Adrenal gland (tissue), 12 donors: ENCODE measurements around the gene FOXE3. TPM values are rescaled to one million over a fixed set of nuclear protein-coding genes. Genes with fewer than 3 reads are reported as not detected.

ENCODE experiments used
- DNase-seq, 7 donors: peaks; one replicate each; pipeline ENCODE4 v3.0.0-alpha.2; 2019 to 2020
- H3K27ac ChIP-seq, 5 donors: fragments of 200-600 bp; sonication (generic) in 4 of 5; 1 replicate in 3 of 5; 2 replicates in 2 of 5; pipeline versions ENCODE4 v1.5.1 to v1.8.0; 2016 to 2020; ENCODE audit warnings: mild to moderate bottlenecking in 1 of 5
- H3K27me3 ChIP-seq: fragments of 200-600 bp; 2 replicates; pipeline ENCODE4 v1.8.0; 2021
- H3K36me3 ChIP-seq, 2 donors: fragments of 200-600 bp; replicated peaks in 1 of 2; 1 replicate in 1 of 2; 2 replicates in 1 of 2; pipeline versions ENCODE4 v1.5.1 to v1.8.0; 2018 to 2022
- H3K4me1 ChIP-seq, 2 donors: fragments of 200-600 bp; replicated peaks in 1 of 2; 1 replicate in 1 of 2; 2 replicates in 1 of 2; pipeline versions ENCODE4 v1.5.1 to v1.8.0; 2018 to 2021
- H3K4me3 ChIP-seq, 4 donors: fragments of 200-600 bp; sonication (generic) in 3 of 4; one replicate each; pipeline ENCODE4 v1.5.1; 2016 to 2018
- H3K9me3 ChIP-seq, 3 donors: fragments of 200-600 bp; sonication (generic) in 1 of 3; replicated peaks in 1 of 3; 1 replicate in 2 of 3; 2 replicates in 1 of 3; pipeline versions ENCODE4 v1.5.1 to v1.8.0; 2016 to 2021
- POLR2A ChIP-seq, 2 donors: fragments of 450-650 bp; IDR thresholded peaks; one replicate each; pipeline ENCODE4 v1.6.1; 2017; ENCODE audit warnings: antibody characterized with exemption in 2 of 2, mild to moderate bottlenecking in 2 of 2, moderate library complexity in 1 of 2
- WGBS, 4 donors: extraction: QIAGEN DNeasy Blood & Tissue Kit in 2 of 4; methylation state at CpG; one replicate each; pipeline versions ENCODE4 v1.1.5 to v1.1.7; 2013 to 2017; 5-methylcytosine and 5-hydroxymethylcytosine counted together
- intact Hi-C, 2 donors: fragments of 100-400 bp; cut with DNase I; formaldehyde crosslinking; loops; one replicate each; pipeline versions ENCODE4 v1.14.1 to v1.15.0; 2022 to 2023
- polyA plus RNA-seq, 3 donors: library from polyadenylated mRNA; stranded (reverse); fragments of 200-250 nt in 2 of 3; fragments of 350-450 nt in 1 of 3; fragmentation: Illumina TruSeq in 1 of 3; extraction: RNeasy Lipid Tissue Mini Kit (QIAGEN cat#74804) in 1 of 3; gene quantifications; one replicate each; pipeline ENCODE4 v1.2.3, GENCODE V29; 2013 to 2014
- total RNA-seq, 9 donors: library from RNA; depleted of rRNA in 4 of 9; stranded (reverse); fragments of >200 nt in 4 of 9; fragments of 120-200 nt in 1 of 9; fragmentation: NEBNext Ultra II Directional in 1 of 9; extraction: Animal tissue kit (Norgen Biotek cat#: 25700) in 1 of 9; gene quantifications; one replicate each; pipeline versions ENCODE4 v1.1.0 to v1.2.4, GENCODE V29; 2013 to 2023
- TF ChIP-seq, protein P1 (sequence below), 6 experiments: fragments of 450-650 bp in 4 of 6; fragments of 200-600 bp in 2 of 6; sonication (generic) in 1 of 6; IDR thresholded peaks; 1 replicate in 5 of 6; 2 replicates in 1 of 6; pipeline versions ENCODE4 v1.5.1 to v1.8.0; 2016 to 2021; ENCODE audit warnings: antibody characterized with exemption in 6 of 6, mild to moderate bottlenecking in 2 of 6, moderate library complexity in 1 of 6
- donor health status: healthy with polysubstance abuse.
- donor health status: Bipolar disorder and iron deficiency.
- donor health status: DM: yes; HTN: yes; CAD: no.
- donor health status: DM: no; HTN: no; CAD: no.
- donor health status: DM: no; HTN: no; CAD: no.
- donor health status: DM: yes; HTN: yes; CAD: no.

The FOXE3 gene
- total and polyA plus RNA-seq, 12 donors = 0.07 TPM; not detected in 11

DNA sequence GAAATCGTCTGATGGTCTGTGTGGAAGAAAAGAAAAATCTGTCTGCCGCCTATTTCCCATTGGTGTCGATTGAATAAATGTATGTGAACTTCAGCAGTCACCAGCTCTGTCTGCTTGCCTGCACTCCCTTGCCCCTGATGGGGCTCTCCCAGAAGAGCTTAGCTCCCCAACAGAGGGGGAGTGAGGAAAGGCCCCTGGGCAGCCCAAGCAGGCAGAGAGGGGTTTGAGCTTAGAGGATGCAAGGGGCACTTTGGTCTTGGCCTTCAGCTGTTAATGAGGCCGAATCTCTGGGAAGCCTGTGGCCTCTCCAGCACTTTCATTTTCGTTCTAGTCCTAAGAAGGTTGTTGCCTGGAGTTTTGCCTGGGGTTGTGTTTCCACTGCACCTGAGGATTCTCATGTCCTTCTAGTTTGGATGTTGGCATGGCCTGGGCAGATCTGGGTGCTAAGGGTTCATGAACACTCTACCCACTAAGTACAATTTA, 24.6 kb downstream of the FOXE3 start:
- H3K4me3 ChIP-seq = peak overlapping the region in 1 of 4 donors; percentile 13
- H3K27me3 ChIP-seq = peaks cover 61% of the 10 kb centered on the region
- no peaks in the 10 kb centered on the region for H3K36me3 ChIP-seq
- 50 to 61% (median 55%) methylated on average over 5 of the region's 5 CpGs for WGBS, 4 donors
- intact Hi-C loops = no loop called here
- no peaks in the 10 kb centered on the region for H3K9me3 ChIP-seq
- H3K4me1 ChIP-seq = no peaks in the 10 kb centered on the region
- no peak for DNase-seq
- TF ChIP-seq, protein P1, sequence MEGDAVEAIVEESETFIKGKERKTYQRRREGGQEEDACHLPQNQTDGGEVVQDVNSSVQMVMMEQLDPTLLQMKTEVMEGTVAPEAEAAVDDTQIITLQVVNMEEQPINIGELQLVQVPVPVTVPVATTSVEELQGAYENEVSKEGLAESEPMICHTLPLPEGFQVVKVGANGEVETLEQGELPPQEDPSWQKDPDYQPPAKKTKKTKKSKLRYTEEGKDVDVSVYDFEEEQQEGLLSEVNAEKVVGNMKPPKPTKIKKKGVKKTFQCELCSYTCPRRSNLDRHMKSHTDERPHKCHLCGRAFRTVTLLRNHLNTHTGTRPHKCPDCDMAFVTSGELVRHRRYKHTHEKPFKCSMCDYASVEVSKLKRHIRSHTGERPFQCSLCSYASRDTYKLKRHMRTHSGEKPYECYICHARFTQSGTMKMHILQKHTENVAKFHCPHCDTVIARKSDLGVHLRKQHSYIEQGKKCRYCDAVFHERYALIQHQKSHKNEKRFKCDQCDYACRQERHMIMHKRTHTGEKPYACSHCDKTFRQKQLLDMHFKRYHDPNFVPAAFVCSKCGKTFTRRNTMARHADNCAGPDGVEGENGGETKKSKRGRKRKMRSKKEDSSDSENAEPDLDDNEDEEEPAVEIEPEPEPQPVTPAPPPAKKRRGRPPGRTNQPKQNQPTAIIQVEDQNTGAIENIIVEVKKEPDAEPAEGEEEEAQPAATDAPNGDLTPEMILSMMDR (IDR thresholded peaks at IDR 0.05) = no peak
- TF ChIP-seq POLR2A (IDR thresholded peaks at IDR 0.05) = no peak
- H3K27ac ChIP-seq = peak overlapping the region in 2 of 5 donors; percentile 19 to 61

DNA sequence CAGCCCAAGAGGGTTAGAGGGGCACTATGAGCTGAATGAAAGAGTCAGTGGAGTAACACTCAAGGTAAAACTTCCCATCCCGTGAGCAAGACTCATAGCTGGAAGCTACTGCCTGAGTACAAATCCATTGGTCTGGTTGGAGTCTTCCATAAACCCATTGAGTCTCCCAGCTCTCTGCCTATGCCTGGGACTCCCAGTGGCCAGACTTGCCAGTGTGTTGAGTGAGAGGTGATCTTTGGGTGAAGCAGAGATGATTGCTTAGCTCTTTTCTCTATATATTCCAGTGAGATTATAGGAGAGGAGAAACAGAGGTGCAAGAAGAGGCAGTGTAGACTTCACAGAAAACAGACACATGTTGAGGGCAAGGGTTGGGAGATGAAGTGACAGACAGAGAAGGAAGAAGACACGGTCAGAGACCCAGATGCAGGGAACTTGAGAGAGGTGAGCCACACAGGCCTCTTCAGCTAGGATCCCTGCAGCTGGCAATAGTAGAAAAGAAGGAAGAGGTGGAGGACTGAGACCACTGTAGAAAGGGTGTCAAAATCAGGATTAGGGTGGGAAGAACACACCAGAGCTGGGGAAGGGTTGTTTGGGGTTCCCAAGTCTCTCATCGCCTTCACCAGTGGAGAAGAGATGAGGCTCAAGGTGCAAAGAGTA, 25.5 kb downstream of the FOXE3 start:
- intact Hi-C loops = no loop called here
- peaks cover 70% of the 10 kb centered on the region for H3K27me3 ChIP-seq
- H3K4me1 ChIP-seq = no peaks in the 10 kb centered on the region
- 85 to 87% (median 86%) methylated on average over 3 of the region's 3 CpGs for WGBS, 4 donors
- H3K4me3 ChIP-seq = peak overlapping the region in 1 of 4 donors; percentile 13
- H3K9me3 ChIP-seq = no peaks in the 10 kb centered on the region
- DNase-seq = no peak
- TF ChIP-seq POLR2A (IDR thresholded peaks at IDR 0.05) = no peak
- TF ChIP-seq, protein P1 (IDR thresholded peaks at IDR 0.05) = no peak
- H3K36me3 ChIP-seq = no peaks in the 10 kb centered on the region
- peak overlapping the region in 2 of 5 donors; percentile 5 to 61 for H3K27ac ChIP-seq

DNA sequence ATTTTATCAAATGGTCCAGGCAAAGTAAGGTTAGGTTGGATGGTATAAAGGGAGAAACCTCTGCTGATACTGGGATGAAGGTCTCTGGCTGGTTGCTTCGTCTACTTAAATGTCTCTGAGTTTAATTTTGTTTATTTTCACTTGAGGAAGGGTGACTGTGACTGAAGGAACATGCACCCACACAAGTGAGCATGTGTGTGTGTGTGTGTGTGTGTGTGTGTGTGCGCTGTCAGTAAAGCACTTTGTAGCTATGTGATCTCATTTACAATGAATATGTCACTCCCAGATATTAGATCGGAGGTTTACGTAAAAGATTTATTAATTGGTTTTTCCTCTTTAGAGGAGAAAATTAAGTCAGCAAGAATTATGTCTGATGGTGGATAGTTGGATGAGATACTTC, 26.1 kb downstream of the FOXE3 start:
- Histone ChIP-seq H3K4me1 (no peaks in the 10 kb centered on the region), H3K27me3 (peaks cover 76% of the 10 kb centered on the region), H3K36me3 (no peaks in the 10 kb centered on the region), H3K9me3 (no peaks in the 10 kb centered on the region), H3K27ac (peak overlapping the region in 1 of 5 donors; percentile 61), H3K4me3 (no peak overlapping the region)
- intact Hi-C loops = no loop called here
- WGBS, 4 donors = 77 to 87% (median 85%) methylated on average over 4 of the region's 4 CpGs
- TF ChIP-seq, protein P1 (IDR thresholded peaks at IDR 0.05) = no peak
- TF ChIP-seq POLR2A (IDR thresholded peaks at IDR 0.05) = no peak
- no peak for DNase-seq

DNA sequence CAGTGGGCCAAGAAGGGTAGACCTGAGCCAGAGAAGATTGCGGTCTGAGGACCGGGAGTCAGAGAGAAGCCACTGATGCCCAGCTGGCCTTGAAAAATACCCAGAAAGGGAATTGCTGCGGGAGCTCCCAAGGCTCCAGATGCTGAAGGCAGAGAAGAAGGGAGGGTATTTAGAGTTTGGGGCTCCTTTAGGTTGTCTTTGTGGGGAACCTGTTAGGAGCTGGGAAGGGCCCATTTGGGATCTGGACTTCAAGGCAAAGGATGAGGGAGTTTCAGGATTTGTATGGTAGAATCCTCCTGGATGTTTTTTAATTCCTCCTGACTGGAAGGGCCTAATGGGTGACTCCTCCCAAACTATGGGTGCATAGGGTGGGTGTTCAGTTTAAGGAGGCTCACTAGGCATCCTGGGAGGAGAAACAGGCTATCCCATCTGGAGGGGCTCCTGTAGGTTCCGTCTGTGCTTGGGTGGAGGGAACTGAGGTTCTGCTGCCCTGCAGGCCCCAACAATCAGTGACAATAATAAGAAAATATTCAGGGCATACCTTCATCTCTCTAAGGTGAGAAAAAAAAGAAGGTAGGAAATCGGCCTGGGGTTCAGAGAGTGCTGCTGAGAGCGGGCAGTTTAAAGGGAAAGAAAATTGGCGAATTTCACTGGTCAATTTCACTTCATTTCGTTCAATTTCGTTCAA, 26.9 kb downstream of the FOXE3 start:
- no peak for DNase-seq
- Histone ChIP-seq H3K9me3 (no peaks in the 10 kb centered on the region), H3K27ac (peak overlapping the region in 1 of 5 donors; percentile 56), H3K4me1 (no peaks in the 10 kb centered on the region), H3K4me3 (peak overlapping the region in 1 of 4 donors; percentile 44), H3K27me3 (peaks cover 81% of the 10 kb centered on the region), H3K36me3 (no peaks in the 10 kb centered on the region)
- intact Hi-C loops = no loop called here
- 42 to 55% (median 48%) methylated on average over 9 of the region's 9 CpGs for WGBS, 4 donors
- TF ChIP-seq POLR2A (IDR thresholded peaks at IDR 0.05) = no peak
- TF ChIP-seq, protein P1 (IDR thresholded peaks at IDR 0.05) = no peak
